WI38 (cell line): ENCODE measurements around the gene PARP2.

Experiments used
- H3K4me3 ChIP-seq: 2 replicates; pipeline ENCODE4 v1.5.1; 2011; ENCODE audit warnings: low read depth, mild to moderate bottlenecking, control low read depth, low read length
- CTCF ChIP-seq: IDR thresholded peaks from 2 replicates; pipeline ENCODE4 v1.5.1; 2012; ENCODE audit warnings: low read depth, mild to moderate bottlenecking, control low read depth, low read length

The PARP2 gene

DNA sequence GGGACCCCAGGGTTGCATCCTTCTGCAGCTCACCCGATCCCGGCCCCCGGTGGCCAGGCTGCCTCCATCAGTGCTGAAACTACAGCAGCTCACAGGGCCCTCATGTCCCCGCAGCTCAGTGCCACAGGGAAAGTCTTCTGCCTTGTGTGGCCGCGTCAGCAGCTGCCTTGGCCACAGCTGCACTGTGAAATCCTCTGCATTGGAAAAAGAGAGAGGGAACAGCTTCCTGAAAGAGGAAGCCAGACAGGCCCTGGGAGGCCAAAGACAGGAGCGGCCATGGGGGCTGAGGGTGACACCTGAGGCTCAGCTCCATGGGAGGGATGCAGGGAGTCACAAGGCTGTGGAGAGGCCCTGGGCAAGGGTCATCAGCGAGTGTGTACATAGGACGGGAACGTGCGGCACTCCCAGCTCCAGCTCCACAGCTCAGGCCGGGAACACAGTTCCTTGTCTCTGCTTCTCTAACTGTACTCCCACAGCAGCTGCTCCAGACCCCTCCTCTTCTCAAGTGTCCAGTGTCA is 32.7 kb downstream of the PARP2 start:
- TF ChIP-seq CTCF = no peak
- no peak overlapping the region for H3K4me3 ChIP-seq

GRCh38 chr14:20377171-20377570 is 33.7 kb downstream of the PARP2 start:
- H3K4me3 ChIP-seq = no peak overlapping the region
- TF ChIP-seq CTCF = no peak

GRCh38 chr14:20379743-20380142 is 36.3 kb downstream of the PARP2 start:
- H3K4me3 ChIP-seq = no peak overlapping the region
- TF ChIP-seq CTCF = no peak

GRCh38 chr14:20380681-20381080 is 37.2 kb downstream of the PARP2 start:
- H3K4me3 ChIP-seq = no peak overlapping the region
- no peak for TF ChIP-seq CTCF

DNA sequence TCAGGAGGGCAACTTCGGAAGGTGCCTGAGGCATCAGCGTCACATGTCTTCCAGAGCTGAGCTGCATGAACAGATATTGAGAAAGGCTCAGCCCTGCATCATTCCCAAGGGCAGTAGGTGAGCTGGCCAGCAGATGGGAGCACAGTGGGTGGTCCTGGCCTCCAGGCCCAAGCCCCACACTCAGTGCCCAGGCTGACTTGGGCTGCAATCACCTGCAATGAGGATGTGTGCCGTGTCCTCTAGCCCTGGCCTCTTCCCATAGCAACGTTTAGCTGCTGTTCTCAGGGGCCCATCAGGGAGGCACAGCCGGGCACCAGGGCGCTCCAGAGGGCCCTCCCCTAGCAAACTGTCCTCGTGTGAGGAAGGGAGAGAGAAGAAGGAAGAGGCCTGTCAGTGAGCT is 37.9 kb downstream of the PARP2 start:
- no peak for TF ChIP-seq CTCF
- no peak overlapping the region for H3K4me3 ChIP-seq

GRCh38 chr14:20382526-20382925 is 39.1 kb downstream of the PARP2 start:
- no peak overlapping the region for H3K4me3 ChIP-seq
- TF ChIP-seq CTCF = no peak

GRCh38 chr14:20383032-20383431 is 39.6 kb downstream of the PARP2 start:
- H3K4me3 ChIP-seq = no peak overlapping the region
- no peak for TF ChIP-seq CTCF
